ENCODE measurements around the gene ANKRD26. TPM values are rescaled to one million over a fixed set of nuclear protein-coding genes. Genes with fewer than 3 reads are reported as not detected.

Gene ANKRD26
- total and polyA plus RNA-seq, 4 donors = 1.1 to 23.5 (median 3.9) TPM

DNA sequence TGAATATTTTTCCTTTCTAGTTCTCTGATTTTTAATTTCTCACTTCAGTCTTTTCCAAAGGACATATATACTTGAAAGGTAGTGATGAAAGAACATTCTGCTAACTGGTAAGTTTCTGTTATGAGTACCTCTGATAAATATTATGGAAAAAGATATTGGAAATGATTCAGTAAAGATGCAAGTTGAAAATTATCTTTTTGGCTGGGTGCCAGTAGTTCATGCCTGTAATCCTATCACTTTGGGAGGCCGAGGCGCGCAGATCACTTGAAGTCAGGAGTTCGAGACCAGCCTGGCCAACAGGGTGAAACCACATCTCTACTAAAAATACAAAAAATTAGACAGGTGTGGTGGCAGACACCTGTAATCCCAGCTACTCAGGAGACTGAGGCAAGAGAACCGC is 62.1 kb downstream of the ANKRD26 start:
- H3K9ac ChIP-seq (ENCODE audit: insufficient read depth in 1 of 2, low read length in 2 of 2) = no peak overlapping the region
- H3K27me3 ChIP-seq (ENCODE audit: control insufficient read depth in 3 of 3, insufficient read depth in 3 of 3, low read length in 2 of 3) = no peaks in the 10 kb centered on the region
- DNase-seq (no peak), ATAC-seq (ENCODE audit: insufficient read depth, low FRiP score) (no peak)
- TF ChIP-seq, protein P1, sequence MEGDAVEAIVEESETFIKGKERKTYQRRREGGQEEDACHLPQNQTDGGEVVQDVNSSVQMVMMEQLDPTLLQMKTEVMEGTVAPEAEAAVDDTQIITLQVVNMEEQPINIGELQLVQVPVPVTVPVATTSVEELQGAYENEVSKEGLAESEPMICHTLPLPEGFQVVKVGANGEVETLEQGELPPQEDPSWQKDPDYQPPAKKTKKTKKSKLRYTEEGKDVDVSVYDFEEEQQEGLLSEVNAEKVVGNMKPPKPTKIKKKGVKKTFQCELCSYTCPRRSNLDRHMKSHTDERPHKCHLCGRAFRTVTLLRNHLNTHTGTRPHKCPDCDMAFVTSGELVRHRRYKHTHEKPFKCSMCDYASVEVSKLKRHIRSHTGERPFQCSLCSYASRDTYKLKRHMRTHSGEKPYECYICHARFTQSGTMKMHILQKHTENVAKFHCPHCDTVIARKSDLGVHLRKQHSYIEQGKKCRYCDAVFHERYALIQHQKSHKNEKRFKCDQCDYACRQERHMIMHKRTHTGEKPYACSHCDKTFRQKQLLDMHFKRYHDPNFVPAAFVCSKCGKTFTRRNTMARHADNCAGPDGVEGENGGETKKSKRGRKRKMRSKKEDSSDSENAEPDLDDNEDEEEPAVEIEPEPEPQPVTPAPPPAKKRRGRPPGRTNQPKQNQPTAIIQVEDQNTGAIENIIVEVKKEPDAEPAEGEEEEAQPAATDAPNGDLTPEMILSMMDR (IDR thresholded peaks at IDR 0.05; ENCODE audit: control extremely low read depth, extremely low read depth) = no peak
- no peaks in the 10 kb centered on the region for H3K9me3 ChIP-seq (ENCODE audit: control insufficient read depth in 4 of 4, insufficient read depth in 3 of 4, low read length in 3 of 4)
- peaks cover 0 to 14% (median 7%) of the 10 kb centered on the region in 4 donors for H3K36me3 ChIP-seq (ENCODE audit: control insufficient read depth in 4 of 4, insufficient read depth in 4 of 4, low read length in 4 of 4)
- WGBS, 2 donors = 98% methylated on average over 5 of the region's 5 CpGs
- no peak overlapping the region for H3K27ac ChIP-seq (ENCODE audit: low read depth in 1 of 2, low read length in 1 of 2)
- no peak overlapping the region for H3K4me3 ChIP-seq
- H3K4me1 ChIP-seq (ENCODE audit: control insufficient read depth in 5 of 5, insufficient read depth in 5 of 5, low read length in 5 of 5) = no peaks in the 10 kb centered on the region

DNA sequence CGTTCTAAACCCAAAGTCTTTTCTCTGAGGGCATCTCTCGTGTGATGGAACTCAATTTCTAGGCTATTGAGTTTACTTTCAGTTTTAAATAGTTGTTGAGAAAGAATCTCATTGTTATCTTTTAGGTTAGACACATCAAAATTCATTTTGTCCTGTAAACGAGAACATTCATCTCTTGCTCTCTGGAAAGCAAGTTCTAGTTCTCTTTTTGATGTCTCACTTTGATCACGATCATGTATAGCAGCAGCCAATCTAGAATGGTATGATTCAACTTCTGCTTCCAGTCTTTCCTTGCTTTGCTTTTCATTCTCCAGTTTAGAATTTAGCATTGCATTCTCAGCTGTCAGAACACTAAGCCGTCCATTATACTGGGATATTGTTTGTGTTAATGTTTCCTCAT is 65.1 kb downstream of the ANKRD26 start:
- WGBS, 2 donors = 87 to 89% methylated on average over 5 of the region's 5 CpGs
- Histone ChIP-seq H3K9ac (ENCODE audit: insufficient read depth in 1 of 2, low read length in 2 of 2) (no peak overlapping the region), H3K27ac (ENCODE audit: low read depth in 1 of 2, low read length in 1 of 2) (no peak overlapping the region), H3K27me3 (ENCODE audit: control insufficient read depth in 3 of 3, insufficient read depth in 3 of 3, low read length in 2 of 3) (no peaks in the 10 kb centered on the region), H3K4me3 (no peak overlapping the region), H3K4me1 (ENCODE audit: control insufficient read depth in 5 of 5, insufficient read depth in 5 of 5, low read length in 5 of 5) (no peaks in the 10 kb centered on the region), H3K36me3 (ENCODE audit: control insufficient read depth in 4 of 4, insufficient read depth in 4 of 4, low read length in 4 of 4) (peaks cover 0 to 17% (median 6%) of the 10 kb centered on the region in 4 donors), H3K9me3 (ENCODE audit: control insufficient read depth in 4 of 4, insufficient read depth in 3 of 4, low read length in 3 of 4) (no peaks in the 10 kb centered on the region)
- ATAC-seq (ENCODE audit: insufficient read depth, low FRiP score) = no peak
- no peak for DNase-seq
- TF ChIP-seq, protein P1 (IDR thresholded peaks at IDR 0.05; ENCODE audit: control extremely low read depth, extremely low read depth) = no peak

DNA sequence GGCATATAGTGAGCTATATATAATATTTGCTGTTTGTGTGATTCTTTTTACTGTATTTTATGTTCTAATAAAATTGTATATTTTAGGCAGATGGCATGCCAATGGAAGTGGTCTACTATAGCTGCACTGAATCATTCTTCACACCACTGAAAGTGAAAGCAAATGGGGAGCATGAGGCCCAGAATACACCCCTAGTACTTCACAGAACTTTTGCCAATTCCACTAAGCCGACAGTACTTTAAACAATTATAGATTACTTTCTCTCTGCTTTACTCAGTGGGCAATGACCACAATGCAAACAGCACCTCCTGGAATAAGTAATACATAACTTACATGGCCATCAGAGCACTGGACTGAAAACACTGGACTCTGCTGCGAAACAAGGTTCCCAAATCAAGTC is 70.2 kb downstream of the ANKRD26 start:
- Histone ChIP-seq H3K36me3 (ENCODE audit: control insufficient read depth in 4 of 4, insufficient read depth in 4 of 4, low read length in 4 of 4) (peaks cover 4 to 22% (median 6%) of the 10 kb centered on the region in 4 donors), H3K4me3 (no peak overlapping the region), H3K27me3 (ENCODE audit: control insufficient read depth in 3 of 3, insufficient read depth in 3 of 3, low read length in 2 of 3) (no peaks in the 10 kb centered on the region), H3K4me1 (ENCODE audit: control insufficient read depth in 5 of 5, insufficient read depth in 5 of 5, low read length in 5 of 5) (no peaks in the 10 kb centered on the region), H3K9ac (ENCODE audit: insufficient read depth in 1 of 2, low read length in 2 of 2) (no peak overlapping the region), H3K9me3 (ENCODE audit: control insufficient read depth in 4 of 4, insufficient read depth in 3 of 4, low read length in 3 of 4) (no peaks in the 10 kb centered on the region), H3K27ac (ENCODE audit: low read depth in 1 of 2, low read length in 1 of 2) (no peak overlapping the region)
- peak in 1 of 3 donors; percentile 18 for DNase-seq
- WGBS, 2 donors = 86 to 92% methylated on average over 2 of the region's 2 CpGs
- TF ChIP-seq, protein P1 (IDR thresholded peaks at IDR 0.05; ENCODE audit: control extremely low read depth, extremely low read depth) = no peak
- ATAC-seq (ENCODE audit: insufficient read depth, low FRiP score) = no peak

DNA sequence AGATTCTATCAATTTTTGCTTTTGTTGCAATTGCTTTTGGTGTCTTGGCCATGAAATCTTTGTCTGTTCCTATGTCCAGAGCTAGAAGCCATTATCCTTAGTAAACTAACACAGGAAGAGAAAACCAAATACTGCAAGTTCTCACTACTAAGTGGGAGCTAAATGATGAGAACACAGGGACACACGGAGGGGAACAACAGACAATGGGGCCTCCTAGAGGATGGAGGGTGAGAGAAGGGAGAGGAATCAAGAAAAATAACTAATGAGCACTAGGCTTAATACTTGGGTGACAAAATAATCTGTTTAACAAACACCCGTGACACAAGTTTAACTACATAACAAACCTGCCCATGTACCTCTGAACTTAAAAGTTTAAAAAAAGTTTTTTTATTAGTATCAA is 78.2 kb downstream of the ANKRD26 start:
- no peak overlapping the region for H3K27ac ChIP-seq (ENCODE audit: low read depth in 1 of 2, low read length in 1 of 2)
- 84 to 86% methylated on average over 2 of the region's 2 CpGs for WGBS, 2 donors
- ATAC-seq (ENCODE audit: insufficient read depth, low FRiP score) (no peak), DNase-seq (no peak)
- TF ChIP-seq, protein P1 (IDR thresholded peaks at IDR 0.05; ENCODE audit: control extremely low read depth, extremely low read depth) = no peak
- no peak overlapping the region for H3K4me3 ChIP-seq
- no peaks in the 10 kb centered on the region for H3K9me3 ChIP-seq (ENCODE audit: control insufficient read depth in 4 of 4, insufficient read depth in 3 of 4, low read length in 3 of 4)
- H3K36me3 ChIP-seq (ENCODE audit: control insufficient read depth in 4 of 4, insufficient read depth in 4 of 4, low read length in 4 of 4) = peaks cover 0 to 9% (median 3%) of the 10 kb centered on the region in 4 donors
- H3K4me1 ChIP-seq (ENCODE audit: control insufficient read depth in 5 of 5, insufficient read depth in 5 of 5, low read length in 5 of 5) = no peaks in the 10 kb centered on the region
- no peak overlapping the region for H3K9ac ChIP-seq (ENCODE audit: insufficient read depth in 1 of 2, low read length in 2 of 2)
- no peaks in the 10 kb centered on the region for H3K27me3 ChIP-seq (ENCODE audit: control insufficient read depth in 3 of 3, insufficient read depth in 3 of 3, low read length in 2 of 3)
